T follicular helper cell (primary cell): ENCODE measurements around the gene TRH.

Source experiments
- DNase-seq: peaks from one replicate; pipeline ENCODE4 v3.0.0-alpha.2; 2020; ENCODE audit warnings: low read depth
- total RNA-seq, 2 experiments: gene quantifications; one replicate each; lab custom pipeline; 2026; lab: John Stamatoyannopoulos, UW

Gene TRH
- 0 reads per million in 2 experiments for total RNA-seq

- DNase-seq: no peak
Measured at GRCh38 chr3:129974564-129974832, at the start of gene TRH. TRH (plus strand) TSS chr3:129974720; CDS start chr3:129975817, 1,097 bp downstream.

GRCh38 chr3:129927072-129927471, 47.4 kb upstream of the TRH start:
- no peak for DNase-seq

GRCh38 chr3:129929383-129929782, 45.1 kb upstream of the TRH start:
- no peak for DNase-seq

GRCh38 chr3:129933471-129933870, 41.0 kb upstream of the TRH start:
- DNase-seq: no peak

- DNase-seq: peak; percentile 8
Measured at GRCh38 chr3:129934234-129935123, 40.0 kb upstream of the TRH start.

- peak; percentile 12 for DNase-seq
Measured at GRCh38 chr3:129936757-129937156, 37.8 kb upstream of the TRH start.

GRCh38 chr3:129937717-129938116, 36.8 kb upstream of the TRH start:
- no peak for DNase-seq

GRCh38 chr3:129938140-129938930, 36.2 kb upstream of the TRH start:
- no peak for DNase-seq

- no peak for DNase-seq
Measured at GRCh38 chr3:129940086-129940485, 34.4 kb upstream of the TRH start.

- DNase-seq: no peak
Measured at GRCh38 chr3:129942296-129942695, 32.2 kb upstream of the TRH start.

GRCh38 chr3:129943020-129943419, 31.5 kb upstream of the TRH start:
- no peak for DNase-seq

GRCh38 chr3:129944709-129945108, 29.8 kb upstream of the TRH start:
- no peak for DNase-seq

- DNase-seq: no peak
Measured at GRCh38 chr3:129947538-129948240, 26.8 kb upstream of the TRH start.

- DNase-seq: no peak
Measured at GRCh38 chr3:129950318-129951046, 24.0 kb upstream of the TRH start.

- DNase-seq: no peak
Measured at GRCh38 chr3:129952556-129953355, 21.8 kb upstream of the TRH start.

GRCh38 chr3:129953621-129954020, 20.9 kb upstream of the TRH start:
- DNase-seq: no peak

GRCh38 chr3:129954514-129954913, 20.0 kb upstream of the TRH start:
- no peak for DNase-seq

- no peak for DNase-seq
Measured at GRCh38 chr3:129956936-129957335, 17.6 kb upstream of the TRH start.

- no peak for DNase-seq
Measured at GRCh38 chr3:129958755-129959154, 15.8 kb upstream of the TRH start.

- no peak for DNase-seq
Measured at GRCh38 chr3:129961141-129961541, 13.4 kb upstream of the TRH start.

GRCh38 chr3:129962600-129962999, 11.9 kb upstream of the TRH start:
- DNase-seq: no peak
